T-helper 17 cell (primary cell): ENCODE data around the gene ZBTB7C. TPM values are rescaled to one million over a fixed set of nuclear protein-coding genes. Genes with fewer than 3 reads are reported as not detected.

ENCODE experiments used
- ATAC-seq: fragments of 150-1000 bp; cut with Tn5 transposase; 2 replicates; pipeline ENCODE4 v1.10.0; 2021; ENCODE audit warnings: mild to moderate bottlenecking, moderate library complexity
- DNase-seq, 3 donors: peaks; one replicate each; pipeline versions ENCODE4 v3.0.0 to v3.0.0-alpha.2; 2020 to 2021
- H3K9me3 ChIP-seq: one replicate; pipeline ENCODE4 v1.7.0; 2013; ENCODE audit warnings: low read length, mild to moderate bottlenecking; ENCODE audit not compliant: control insufficient read depth, poor library complexity, severe bottlenecking
- H3K27ac Mint-ChIP-seq: one replicate; pipeline ENCODE4 v1.8.0; 2022; ENCODE audit warnings: mild to moderate bottlenecking, moderate library complexity, mixed read lengths
- H3K27me3 Mint-ChIP-seq: one replicate; pipeline ENCODE4 v1.8.0; 2022; ENCODE audit warnings: mixed read lengths
- H3K36me3 Mint-ChIP-seq: one replicate; pipeline ENCODE4 v1.8.0; 2022; ENCODE audit warnings: low read depth, mixed read lengths
- H3K4me1 Mint-ChIP-seq: one replicate; pipeline ENCODE4 v1.8.0; 2022; ENCODE audit warnings: mild to moderate bottlenecking, mixed read lengths
- H3K4me3 Mint-ChIP-seq: one replicate; pipeline ENCODE4 v1.8.0; 2022; ENCODE audit warnings: mild to moderate bottlenecking, moderate library complexity, mixed read lengths
- total RNA-seq, 4 donors: library from RNA in 2 of 4; stranded (reverse) in 2 of 4; gene quantifications; one replicate each; pipeline ENCODE4 v1.2.3 and lab custom pipeline; 2022 to 2026

The ZBTB7C gene
- total RNA-seq, 2 donors from 2014 or later, result 0.07 TPM; not detected in 1

DNA sequence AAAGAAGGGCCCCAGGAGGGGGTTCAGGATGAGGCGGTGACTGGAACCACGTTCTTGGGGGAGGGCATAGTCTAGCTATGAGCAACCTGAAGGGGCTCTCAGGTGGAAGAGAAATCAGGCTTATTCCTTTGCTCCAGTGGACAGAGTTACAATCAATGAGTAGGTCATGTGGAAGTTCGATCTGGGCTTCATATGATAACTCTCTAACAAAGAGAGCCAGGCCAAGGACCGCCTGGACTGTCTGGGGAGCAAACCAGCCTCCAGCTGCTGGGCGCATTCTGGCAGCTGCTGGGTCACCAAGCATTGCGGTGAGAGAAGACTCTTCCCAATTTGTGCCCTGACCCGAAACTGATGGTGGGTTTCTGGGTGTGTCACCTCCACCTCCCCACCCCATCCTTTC, 298.4 kb downstream of the ZBTB7C start:
- no peak for ATAC-seq
- DNase-seq, result no peak
- H3K9me3 ChIP-seq, result no peaks in the 10 kb centered on the region
- no peak overlapping the region for H3K27ac Mint-ChIP-seq
- no peak overlapping the region for H3K4me3 Mint-ChIP-seq
- H3K4me1 Mint-ChIP-seq, result peaks cover 2% of the 10 kb centered on the region
- H3K27me3 Mint-ChIP-seq, result peaks cover 37% of the 10 kb centered on the region
- H3K36me3 Mint-ChIP-seq, result peaks cover 6% of the 10 kb centered on the region

DNA sequence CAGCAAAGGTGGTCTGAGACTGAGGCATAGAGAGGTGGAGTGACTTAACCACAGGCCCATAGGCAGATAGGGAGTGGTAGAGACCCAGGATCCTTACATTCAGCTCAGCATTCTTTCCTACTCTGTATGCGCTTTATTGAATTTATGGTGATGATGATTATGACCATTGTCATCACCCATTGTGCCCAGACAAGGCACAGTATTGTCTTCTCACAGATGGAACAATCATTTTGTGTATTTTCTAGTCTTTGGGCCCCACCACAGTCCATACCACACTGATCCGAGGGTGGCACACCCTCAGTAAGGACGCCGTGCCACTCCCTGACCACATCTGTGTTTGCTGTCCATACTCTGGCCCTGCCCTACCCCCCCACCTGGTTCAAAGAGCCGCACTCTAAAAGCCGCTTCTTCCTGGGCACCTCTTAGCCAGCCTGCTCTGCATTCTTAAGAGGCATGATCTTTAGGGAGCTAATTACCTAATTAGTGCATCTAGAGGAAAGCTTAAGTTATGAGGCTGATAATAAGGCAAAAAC, 299.2 kb downstream of the ZBTB7C start:
- ATAC-seq, result no peak
- Mint-ChIP-seq H3K4me1 (peaks cover 3% of the 10 kb centered on the region), H3K36me3 (peaks cover 6% of the 10 kb centered on the region), H3K27ac (no peak overlapping the region), H3K4me3 (no peak overlapping the region), H3K27me3 (peaks cover 44% of the 10 kb centered on the region)
- H3K9me3 ChIP-seq, result no peaks in the 10 kb centered on the region
- DNase-seq, result no peak

DNA sequence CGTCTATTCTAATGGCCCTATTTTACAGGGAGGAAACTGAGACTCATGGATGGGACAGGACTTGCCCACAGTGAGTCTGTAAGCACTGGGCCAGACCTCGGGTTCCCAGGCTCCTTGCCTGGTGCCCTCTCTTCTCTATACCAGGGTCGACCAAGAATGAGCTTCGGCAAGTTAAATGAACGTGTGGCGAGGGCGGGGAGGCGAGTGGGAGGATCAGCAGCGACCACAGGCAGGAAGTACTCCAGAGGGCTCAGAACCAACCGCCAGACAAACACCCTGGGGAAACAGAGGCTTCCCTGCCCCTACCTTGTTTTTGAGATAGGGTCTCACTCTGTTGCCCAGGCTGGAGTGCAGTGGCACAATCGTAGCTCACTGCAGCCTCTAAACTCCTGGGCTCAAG, 301.0 kb downstream of the ZBTB7C start:
- ATAC-seq, result no peak
- H3K4me3 Mint-ChIP-seq, result no peak overlapping the region
- H3K27ac Mint-ChIP-seq, result no peak overlapping the region

DNA sequence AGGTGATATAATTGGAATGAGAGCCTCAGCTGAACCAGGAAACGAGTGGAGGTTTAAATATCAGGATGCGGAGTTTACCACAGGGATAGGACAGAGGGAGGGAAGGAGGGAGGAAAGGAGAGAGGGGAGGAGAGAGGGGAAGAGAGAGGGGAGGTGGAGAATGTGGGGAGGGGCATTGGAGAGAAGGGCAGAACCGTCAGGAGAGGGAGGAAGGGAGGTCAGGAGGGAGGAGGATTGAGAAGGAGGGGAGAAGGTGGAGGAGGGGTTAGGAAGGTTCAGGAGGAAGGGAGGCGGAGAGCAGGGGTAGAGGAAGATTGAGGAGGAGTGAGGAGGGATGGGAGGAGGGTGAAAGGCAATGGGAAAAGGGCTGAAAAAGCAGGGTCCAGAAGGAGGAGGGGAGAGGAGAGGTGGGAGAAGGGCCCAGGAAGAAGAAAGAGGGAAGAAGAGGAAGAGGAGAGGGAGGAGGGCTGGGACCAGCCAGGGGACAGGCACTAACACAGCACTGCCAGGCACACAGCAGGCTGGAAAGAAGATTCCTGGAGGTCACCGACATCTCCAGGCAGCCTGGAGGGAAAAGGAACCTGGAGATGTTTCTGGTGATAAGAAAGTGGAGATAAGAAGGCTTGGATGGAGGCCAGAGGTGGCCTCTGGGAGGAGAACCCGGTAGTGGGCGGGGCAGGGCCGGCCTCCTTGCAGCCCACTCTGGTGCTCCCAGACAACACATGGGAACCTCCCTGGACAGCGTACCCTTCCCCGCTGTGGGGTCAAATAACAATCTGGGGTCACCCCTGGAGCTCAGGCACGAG, 302.0 kb downstream of the ZBTB7C start:
- no peaks in the 10 kb centered on the region for H3K9me3 ChIP-seq
- peaks cover 4% of the 10 kb centered on the region for H3K4me1 Mint-ChIP-seq
- H3K27ac Mint-ChIP-seq, result no peak overlapping the region
- peaks cover 6% of the 10 kb centered on the region for H3K36me3 Mint-ChIP-seq
- DNase-seq (no peak), ATAC-seq (no peak)
- H3K27me3 Mint-ChIP-seq, result peaks cover 72% of the 10 kb centered on the region
- H3K4me3 Mint-ChIP-seq, result no peak overlapping the region

More for the DNA sequence above, 301.0 kb downstream of the ZBTB7C start:
- DNase-seq, result no peak
- H3K36me3 Mint-ChIP-seq, result peaks cover 6% of the 10 kb centered on the region
- H3K4me1 Mint-ChIP-seq, result peaks cover 4% of the 10 kb centered on the region
- H3K9me3 ChIP-seq, result no peaks in the 10 kb centered on the region
- H3K27me3 Mint-ChIP-seq, result peaks cover 63% of the 10 kb centered on the region

DNA sequence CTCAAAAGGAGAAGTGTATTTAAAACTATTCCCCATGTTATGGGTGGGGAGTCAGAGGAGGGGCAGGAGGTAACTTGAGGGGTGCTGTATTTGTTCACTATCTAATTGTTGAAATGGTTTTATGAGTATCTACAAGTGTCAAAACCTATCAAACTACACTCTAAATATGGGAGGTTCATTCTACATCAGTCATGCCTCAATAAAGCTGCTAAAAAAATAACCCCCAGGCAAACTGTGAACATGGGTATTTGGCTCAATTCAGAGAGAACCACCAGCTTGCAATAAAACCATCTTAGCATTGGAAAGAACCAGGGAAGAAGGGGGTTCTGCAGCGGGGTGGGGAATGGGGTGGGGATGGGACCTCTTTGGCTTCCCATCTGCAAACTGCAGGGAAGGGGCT, 302.7 kb downstream of the ZBTB7C start:
- Mint-ChIP-seq H3K4me1 (peaks cover 4% of the 10 kb centered on the region), H3K4me3 (no peak overlapping the region), H3K27ac (no peak overlapping the region)

DNA sequence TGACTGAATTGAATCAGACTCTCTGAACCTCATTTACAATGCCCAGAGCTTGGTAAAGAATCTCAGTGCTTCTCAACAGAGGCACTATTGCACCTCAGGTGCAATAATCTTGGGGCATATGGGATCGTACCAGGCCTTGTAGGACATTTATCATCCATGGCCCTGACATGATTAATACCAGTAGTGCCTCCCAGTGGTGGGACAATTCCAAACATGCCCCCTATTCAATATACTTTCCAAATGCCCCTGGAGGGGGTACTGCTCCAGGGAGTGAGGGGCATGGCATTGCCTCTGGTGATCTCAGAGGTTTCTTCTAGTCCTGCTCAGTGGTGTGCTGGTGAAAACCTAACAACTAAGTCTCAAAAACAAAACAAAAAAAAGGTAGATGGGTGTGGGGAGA, 303.9 kb downstream of the ZBTB7C start:
- peaks cover 4% of the 10 kb centered on the region for H3K4me1 Mint-ChIP-seq
- no peaks in the 10 kb centered on the region for H3K9me3 ChIP-seq
- peaks cover 87% of the 10 kb centered on the region for H3K27me3 Mint-ChIP-seq
- no peak for ATAC-seq
- no peak overlapping the region for H3K27ac Mint-ChIP-seq
- no peak overlapping the region for H3K4me3 Mint-ChIP-seq
- no peak for DNase-seq
- peaks cover 6% of the 10 kb centered on the region for H3K36me3 Mint-ChIP-seq

More for the DNA sequence above, 302.7 kb downstream of the ZBTB7C start:
- peaks cover 76% of the 10 kb centered on the region for H3K27me3 Mint-ChIP-seq
- no peak for DNase-seq
- peaks cover 6% of the 10 kb centered on the region for H3K36me3 Mint-ChIP-seq
- ATAC-seq, result no peak
- no peaks in the 10 kb centered on the region for H3K9me3 ChIP-seq

DNA sequence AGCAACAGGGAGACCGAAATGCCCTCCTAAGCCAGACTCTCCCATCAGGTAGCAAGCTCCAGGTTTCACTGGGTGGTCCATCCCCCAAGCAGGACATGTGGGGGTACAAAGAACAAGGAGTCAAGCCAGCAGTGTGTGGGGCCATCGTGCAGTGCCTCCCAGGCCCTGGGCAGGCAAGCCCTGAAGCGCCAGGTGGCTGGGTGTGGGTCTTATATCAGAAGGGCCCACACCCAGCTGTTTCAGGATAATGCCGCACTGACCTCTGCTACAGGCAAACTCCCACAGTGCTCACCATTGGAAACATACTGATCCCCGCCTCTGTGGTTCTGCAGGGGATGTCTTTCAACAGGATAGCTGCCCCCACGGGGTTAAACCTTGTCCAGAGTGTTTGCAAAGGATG, 304.5 kb downstream of the ZBTB7C start:
- Mint-ChIP-seq H3K4me3 (no peak overlapping the region), H3K27ac (no peak overlapping the region), H3K36me3 (peaks cover 6% of the 10 kb centered on the region), H3K4me1 (peaks cover 4% of the 10 kb centered on the region), H3K27me3 (peaks cover 94% of the 10 kb centered on the region)
- no peaks in the 10 kb centered on the region for H3K9me3 ChIP-seq
- no peak for ATAC-seq
- DNase-seq, result no peak

DNA sequence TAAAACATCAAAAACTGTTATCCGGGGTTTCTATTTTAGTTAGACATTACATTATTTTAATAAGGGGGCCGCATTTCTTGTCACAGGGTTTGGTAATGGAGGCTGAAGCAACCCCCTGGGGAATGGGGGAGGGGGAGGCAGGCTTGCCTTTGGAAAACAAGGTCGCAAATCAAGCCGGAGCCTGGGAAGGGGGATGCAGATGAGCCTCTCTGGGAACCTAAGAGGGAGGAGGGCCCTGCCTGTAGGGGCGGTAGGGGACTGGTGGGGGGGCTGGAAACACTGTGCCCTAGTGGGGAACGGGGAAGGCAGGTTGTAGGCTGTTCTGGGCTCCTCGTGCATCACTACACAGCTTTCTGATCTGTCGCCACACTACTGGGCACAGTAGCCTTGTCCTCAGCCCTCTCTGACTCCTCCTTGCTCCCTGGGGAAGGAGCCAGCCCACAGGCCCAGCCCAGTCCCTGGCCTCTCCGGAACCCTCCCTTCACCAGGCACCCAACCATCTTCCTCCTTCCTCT, 308.5 kb downstream of the ZBTB7C start:
- H3K9me3 ChIP-seq, result no peaks in the 10 kb centered on the region
- DNase-seq (no peak), ATAC-seq (no peak)
- H3K36me3 Mint-ChIP-seq, result no peaks in the 10 kb centered on the region
- H3K4me3 Mint-ChIP-seq, result no peak overlapping the region
- no peak overlapping the region for H3K27ac Mint-ChIP-seq
- H3K27me3 Mint-ChIP-seq, result peaks cover 67% of the 10 kb centered on the region
- H3K4me1 Mint-ChIP-seq, result peaks cover 2% of the 10 kb centered on the region

DNA sequence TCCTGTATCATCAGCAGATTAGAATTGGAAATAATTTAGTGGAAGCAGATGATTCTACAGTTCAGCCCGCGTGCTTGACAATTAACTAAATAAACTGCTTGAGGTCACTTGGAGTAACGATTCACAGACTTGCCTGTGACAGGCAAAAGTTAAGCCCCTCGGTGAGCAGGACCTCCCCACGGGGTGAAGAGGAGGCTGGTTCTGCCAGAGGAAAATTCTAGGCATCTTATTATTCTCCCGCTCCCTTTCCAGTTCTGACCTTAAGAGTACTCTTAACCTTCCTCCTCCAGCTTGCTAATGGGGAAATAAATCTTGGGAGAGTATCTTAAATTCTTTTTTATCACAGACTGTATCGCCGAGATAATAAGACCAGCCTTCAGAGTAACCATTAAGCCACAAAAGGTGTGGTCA, 309.0 kb downstream of the ZBTB7C start:
- no peaks in the 10 kb centered on the region for H3K9me3 ChIP-seq

DNA sequence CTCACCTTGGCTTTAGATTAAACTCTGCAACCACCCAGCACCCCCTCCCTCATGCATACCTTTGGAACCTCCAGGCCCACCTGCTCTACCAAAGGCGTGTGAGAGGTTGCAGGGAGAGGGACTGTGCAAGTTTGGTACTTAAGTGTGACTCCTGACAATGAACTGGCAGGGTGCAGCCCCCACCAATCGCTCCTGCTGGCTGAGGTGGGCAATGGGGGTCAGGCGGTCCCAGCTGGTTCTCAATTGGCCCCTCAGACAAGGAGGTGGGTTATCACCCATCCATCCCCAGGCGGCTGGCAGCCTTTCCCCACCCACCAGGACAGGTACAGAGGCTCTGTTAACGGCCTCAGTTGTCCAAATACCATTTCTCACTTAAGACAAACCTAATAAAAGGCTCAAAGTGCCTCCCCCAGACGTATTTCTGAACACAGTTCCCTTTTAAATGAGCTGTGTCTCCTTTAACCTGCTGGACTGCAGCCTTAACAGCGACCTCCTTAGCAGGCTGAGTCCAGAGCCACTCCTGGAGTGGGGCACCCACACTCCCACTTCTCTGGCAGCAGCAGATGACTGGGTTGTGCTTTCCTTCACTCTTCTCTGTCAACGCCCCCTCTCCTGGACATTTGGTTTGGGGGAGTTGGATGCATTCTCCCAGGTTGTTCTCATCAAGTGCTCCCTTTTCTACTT, 309.6 kb downstream of the ZBTB7C start:
- no peak for DNase-seq
- no peak overlapping the region for H3K4me3 Mint-ChIP-seq
- no peaks in the 10 kb centered on the region for H3K36me3 Mint-ChIP-seq
- H3K27ac Mint-ChIP-seq, result no peak overlapping the region
- ATAC-seq, result no peak
- peaks cover 56% of the 10 kb centered on the region for H3K27me3 Mint-ChIP-seq
- no peaks in the 10 kb centered on the region for H3K4me1 Mint-ChIP-seq
- H3K9me3 ChIP-seq, result no peaks in the 10 kb centered on the region

More for the DNA sequence above, 309.0 kb downstream of the ZBTB7C start:
- Mint-ChIP-seq H3K36me3 (no peaks in the 10 kb centered on the region), H3K27ac (no peak overlapping the region), H3K27me3 (peaks cover 62% of the 10 kb centered on the region), H3K4me1 (peaks cover 2% of the 10 kb centered on the region), H3K4me3 (no peak overlapping the region)
- no peak for DNase-seq
- no peak for ATAC-seq

DNA sequence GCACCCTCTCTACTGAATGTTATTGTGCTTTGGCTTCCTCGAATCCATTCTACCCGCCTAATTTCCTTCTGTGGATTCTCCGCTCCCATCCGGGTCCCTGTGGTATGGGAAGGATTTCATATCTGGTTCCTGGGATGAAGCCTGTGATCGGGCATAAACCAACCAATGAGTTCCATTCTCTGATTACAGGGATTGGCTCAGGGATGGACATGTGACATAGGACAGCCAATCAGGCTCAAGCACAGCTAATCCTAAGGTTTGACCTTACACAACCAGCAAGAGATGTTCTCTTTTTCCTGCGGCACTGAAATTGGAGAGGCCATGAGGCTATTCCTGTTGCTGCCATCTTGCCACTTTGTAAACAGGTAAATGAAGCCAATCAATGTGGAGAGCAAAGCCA, 310.6 kb downstream of the ZBTB7C start:
- ATAC-seq (no peak), DNase-seq (no peak)
- Mint-ChIP-seq H3K27ac (no peak overlapping the region), H3K4me3 (no peak overlapping the region), H3K27me3 (peaks cover 50% of the 10 kb centered on the region), H3K4me1 (no peaks in the 10 kb centered on the region), H3K36me3 (no peaks in the 10 kb centered on the region)
- no peaks in the 10 kb centered on the region for H3K9me3 ChIP-seq

DNA sequence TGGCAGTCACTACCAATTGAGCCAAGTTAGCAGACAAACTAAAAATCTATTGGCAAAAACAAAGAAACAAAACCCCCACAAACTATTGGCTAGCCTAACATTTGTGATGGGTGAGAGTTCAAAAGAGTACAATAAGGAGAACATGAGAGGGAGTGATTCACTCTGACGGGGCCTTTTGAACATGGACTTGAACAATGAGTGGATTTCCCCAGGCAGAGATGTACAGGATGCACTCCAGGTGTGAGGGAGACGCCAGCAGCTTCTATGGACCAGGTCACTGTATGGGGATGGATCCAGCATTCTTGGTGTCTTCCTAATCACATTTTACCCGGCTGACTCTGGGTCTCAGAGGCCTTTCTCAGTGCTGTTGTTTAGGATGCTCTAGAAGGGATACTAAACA, 311.2 kb downstream of the ZBTB7C start:
- Mint-ChIP-seq H3K36me3 (no peaks in the 10 kb centered on the region), H3K27ac (no peak overlapping the region), H3K4me3 (no peak overlapping the region), H3K27me3 (peaks cover 49% of the 10 kb centered on the region), H3K4me1 (no peaks in the 10 kb centered on the region)
- H3K9me3 ChIP-seq, result no peaks in the 10 kb centered on the region
- ATAC-seq (no peak), DNase-seq (no peak)

DNA sequence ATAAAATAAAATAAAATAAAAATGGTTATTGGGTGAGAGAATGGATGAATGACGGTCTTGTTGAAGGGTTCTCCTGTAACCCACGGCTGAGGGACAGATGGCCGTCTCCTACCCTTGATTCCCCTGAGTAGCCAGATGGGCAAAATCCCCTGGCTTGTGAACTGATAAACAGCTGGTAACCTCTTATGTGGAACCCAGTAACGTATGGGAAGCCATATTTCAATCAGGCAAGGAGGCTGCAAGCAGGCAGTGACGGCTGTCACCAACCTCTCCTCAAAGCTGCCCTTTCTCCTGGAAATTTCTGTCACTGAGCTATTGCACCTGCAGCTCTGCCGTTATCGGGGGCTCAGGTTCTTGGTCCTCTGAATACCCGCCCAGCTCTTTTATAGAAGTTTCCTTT, 313.5 kb downstream of the ZBTB7C start:
- H3K4me3 Mint-ChIP-seq, result no peak overlapping the region

More for the DNA sequence above, 313.5 kb downstream of the ZBTB7C start:
- no peaks in the 10 kb centered on the region for H3K36me3 Mint-ChIP-seq
- peaks cover 33% of the 10 kb centered on the region for H3K27me3 Mint-ChIP-seq
- H3K27ac Mint-ChIP-seq, result no peak overlapping the region
- no peaks in the 10 kb centered on the region for H3K9me3 ChIP-seq
- DNase-seq (no peak), ATAC-seq (no peak)
- H3K4me1 Mint-ChIP-seq, result no peaks in the 10 kb centered on the region
